ENCODE measurements around the gene EMILIN2.
"Not testable (repeated sequence)": the region's sequence is repeated elsewhere in the genome, so short reads cannot be mapped to it uniquely, and the experiment has no call there.

Gene EMILIN2

GRCh38 chr18:2846636-2847316 is at the start of gene EMILIN2:
TSS of gene EMILIN2 (plus strand) at chr18:2847006. CDS start at chr18:2847189, 183 bp downstream.
- DNase-seq (ENCODE audit: low read depth in 2 of 2), result peak in 1 of 2 donors; percentile 18

- DNase-seq (ENCODE audit: low read depth in 2 of 2), result no peak
These were observed 48.9 kb upstream of the EMILIN2 start for GRCh38 chr18:2797951-2798350.

- no peak for DNase-seq (ENCODE audit: low read depth in 2 of 2)
These were observed 47.4 kb upstream of the EMILIN2 start for GRCh38 chr18:2799369-2799768.

- no peak for DNase-seq (ENCODE audit: low read depth in 2 of 2)
These were observed 40.5 kb upstream of the EMILIN2 start for GRCh38 chr18:2805970-2806943.

GRCh38 chr18:2808640-2809039 is 38.2 kb upstream of the EMILIN2 start:
- not testable (repeated sequence) for DNase-seq (ENCODE audit: low read depth in 2 of 2)

- DNase-seq (ENCODE audit: low read depth in 2 of 2), result not testable (repeated sequence)
These were observed 37.1 kb upstream of the EMILIN2 start for GRCh38 chr18:2809666-2810183.

GRCh38 chr18:2811416-2811815 is 35.4 kb upstream of the EMILIN2 start:
- no peak for DNase-seq (ENCODE audit: low read depth in 2 of 2)

GRCh38 chr18:2814928-2815327 is 31.9 kb upstream of the EMILIN2 start:
- no peak for DNase-seq (ENCODE audit: low read depth in 2 of 2)

- no peak for DNase-seq (ENCODE audit: low read depth in 2 of 2)
These were observed 28.5 kb upstream of the EMILIN2 start for GRCh38 chr18:2818281-2818680.

GRCh38 chr18:2821695-2822094 is 25.1 kb upstream of the EMILIN2 start:
- DNase-seq (ENCODE audit: low read depth in 2 of 2), result no peak

GRCh38 chr18:2822213-2822921 is 24.4 kb upstream of the EMILIN2 start:
- no peak for DNase-seq (ENCODE audit: low read depth in 2 of 2)

GRCh38 chr18:2823202-2823601 is 23.6 kb upstream of the EMILIN2 start:
- DNase-seq (ENCODE audit: low read depth in 2 of 2), result no peak

- DNase-seq (ENCODE audit: low read depth in 2 of 2), result no peak
These were observed 22.8 kb upstream of the EMILIN2 start for GRCh38 chr18:2823966-2824365.

- no peak for DNase-seq (ENCODE audit: low read depth in 2 of 2)
These were observed 21.9 kb upstream of the EMILIN2 start for GRCh38 chr18:2824865-2825264.

GRCh38 chr18:2825613-2826175 is 21.1 kb upstream of the EMILIN2 start:
- DNase-seq (ENCODE audit: low read depth in 2 of 2), result no peak

GRCh38 chr18:2826581-2826980 is 20.2 kb upstream of the EMILIN2 start:
- DNase-seq (ENCODE audit: low read depth in 2 of 2), result no peak

GRCh38 chr18:2827061-2827460 is 19.7 kb upstream of the EMILIN2 start:
- no peak for DNase-seq (ENCODE audit: low read depth in 2 of 2)

GRCh38 chr18:2836118-2836517 is 10.7 kb upstream of the EMILIN2 start:
- DNase-seq (ENCODE audit: low read depth in 2 of 2), result not testable (repeated sequence)

- not testable (repeated sequence) for DNase-seq (ENCODE audit: low read depth in 2 of 2)
These were observed 9.5 kb upstream of the EMILIN2 start for GRCh38 chr18:2837290-2837689.

- no peak for DNase-seq (ENCODE audit: low read depth in 2 of 2)
These were observed 7.6 kb upstream of the EMILIN2 start for GRCh38 chr18:2839202-2839601.

GRCh38 chr18:2840521-2840920 is 6.3 kb upstream of the EMILIN2 start:
- DNase-seq (ENCODE audit: low read depth in 2 of 2), result no peak

GRCh38 chr18:2843146-2843545 is 3.7 kb upstream of the EMILIN2 start:
- no peak for DNase-seq (ENCODE audit: low read depth in 2 of 2)

Measured in stimulated activated CD4-positive, alpha-beta T cell treated with anti-CD3 and anti-CD28 coated beads, Interleukin-15, amount 100 ng/mL, for 48 hours (primary cell).